C4-2B (cell line): ENCODE results near the gene GDF10.

ENCODE experiments used
- CTCF ChIP-seq: fragments of 450-650 bp; conservative IDR thresholded peaks from 2 replicates; pipeline ENCODE4 v1.5.1; 2017; ENCODE audit warnings: mild to moderate bottlenecking
- ZFX ChIP-seq: fragments of 450-650 bp; IDR thresholded peaks from 2 replicates; pipeline ENCODE4 v1.6.1; 2017

DNA sequence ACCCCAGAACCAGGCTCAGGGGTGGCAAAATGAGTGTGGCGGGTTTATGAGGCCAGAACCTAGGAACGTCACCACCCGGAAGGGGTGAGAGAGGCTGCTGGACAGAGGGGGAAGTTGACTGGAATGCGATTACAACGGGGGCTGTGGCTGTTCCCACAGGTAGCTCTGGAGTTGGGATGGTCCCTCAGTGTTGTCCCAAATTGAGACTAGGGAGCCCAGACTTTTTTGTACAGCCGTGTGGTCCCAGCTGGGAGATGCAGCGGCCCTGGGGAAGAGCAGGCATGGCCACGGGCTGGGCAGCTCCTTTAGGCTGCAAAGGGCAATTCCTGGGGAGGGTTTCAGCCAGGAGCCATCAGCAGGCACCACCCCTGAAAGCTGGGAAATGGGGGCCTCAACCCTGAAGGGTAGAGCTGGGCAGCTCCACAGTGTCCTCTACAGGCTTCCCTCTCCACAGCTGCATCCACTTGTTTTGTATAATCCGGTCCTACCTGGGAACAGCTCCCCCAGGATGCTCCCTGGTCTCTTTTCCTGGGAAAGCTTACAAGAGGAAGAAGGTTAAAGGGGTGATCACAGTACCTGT is 11.0 kb upstream of the GDF10 start:
- TF ChIP-seq CTCF (no peak), ZFX (no peak)
